Loucy (cell line): ENCODE measurements around the gene UVRAG.

Experiments
- H2AFZ ChIP-seq: fragments of 200-600 bp; sonication (generic); 2 replicates; pipeline ENCODE4 v1.6.0; 2016; ENCODE audit warnings: antibody characterized with exemption, mild to moderate bottlenecking, low read length, moderate library complexity
- H3F3A ChIP-seq: fragments of 200-600 bp; 2 replicates; pipeline ENCODE4 v1.6.0; 2016; ENCODE audit warnings: antibody characterized with exemption, low read depth, mild to moderate bottlenecking
- H3K27me3 ChIP-seq: fragments of 200-600 bp; sonication (generic); 2 replicates; pipeline ENCODE4 v1.6.1; 2014; ENCODE audit warnings: low read length, mild to moderate bottlenecking; ENCODE audit not compliant: insufficient read depth, poor library complexity, severe bottlenecking
- H3K36me3 ChIP-seq: fragments of 200-600 bp; sonication (generic); 2 replicates; pipeline ENCODE4 v1.6.1; 2016; ENCODE audit warnings: low read length; ENCODE audit not compliant: insufficient read depth
- H3K4me1 ChIP-seq: fragments of 200-600 bp; sonication (generic); 2 replicates; pipeline ENCODE4 v1.5.1; 2014; ENCODE audit warnings: low read length, mild to moderate bottlenecking; ENCODE audit not compliant: insufficient read depth, poor library complexity, severe bottlenecking
- H3K4me2 ChIP-seq: fragments of 200-600 bp; sonication (generic); 2 replicates; pipeline ENCODE4 v1.6.0; 2014; ENCODE audit warnings: antibody characterized with exemption, low read length, low read depth, mild to moderate bottlenecking; ENCODE audit not compliant: poor library complexity, severe bottlenecking
- H3K4me3 ChIP-seq: fragments of 200-600 bp; sonication (generic); 2 replicates; pipeline ENCODE4 v1.5.1; 2014; ENCODE audit warnings: low read length, mild to moderate bottlenecking, mixed read lengths; ENCODE audit not compliant: poor library complexity, severe bottlenecking
- H3K79me2 ChIP-seq: fragments of 200-600 bp; sonication (generic); 2 replicates; pipeline ENCODE4 v1.6.1; 2014; ENCODE audit warnings: low read length; ENCODE audit not compliant: insufficient read depth
- H3K9ac ChIP-seq: fragments of 200-600 bp; sonication (generic); 2 replicates; pipeline ENCODE4 v1.6.0; 2014; ENCODE audit warnings: mild to moderate bottlenecking, low read depth, low read length, moderate library complexity; ENCODE audit not compliant: poor library complexity, severe bottlenecking
- H3K9me2 ChIP-seq: fragments of 200-600 bp; sonication (generic); replicated peaks from 2 replicates; pipeline ENCODE4 v1.6.1; 2016; ENCODE audit warnings: low read depth, low read length, mixed read lengths
- H3K9me3 ChIP-seq: fragments of 200-600 bp; sonication (generic); 2 replicates; pipeline ENCODE4 v1.6.1; 2014; ENCODE audit warnings: mild to moderate bottlenecking, antibody characterized with exemption, low read length, low read depth; ENCODE audit not compliant: insufficient read depth
- H4K20me1 ChIP-seq: fragments of 200-600 bp; sonication (generic); 2 replicates; pipeline ENCODE4 v1.6.0; 2014; ENCODE audit warnings: antibody characterized with exemption, low read length, mild to moderate bottlenecking; ENCODE audit not compliant: insufficient read depth, poor library complexity, severe bottlenecking
- EZH2phosphoT487 ChIP-seq: fragments of 200-600 bp; IDR thresholded peaks from 2 replicates; pipeline ENCODE4 v1.6.1; 2018; ENCODE audit warnings: antibody characterized with exemption, mild to moderate bottlenecking, moderate library complexity, borderline replicate concordance
- TF ChIP-seq, protein P1 (sequence below): fragments of 200-600 bp; sonication (generic); conservative IDR thresholded peaks from 2 replicates; pipeline ENCODE4 v1.5.1; 2014; ENCODE audit warnings: mild to moderate bottlenecking, antibody characterized with exemption, low read length

The UVRAG gene

DNA sequence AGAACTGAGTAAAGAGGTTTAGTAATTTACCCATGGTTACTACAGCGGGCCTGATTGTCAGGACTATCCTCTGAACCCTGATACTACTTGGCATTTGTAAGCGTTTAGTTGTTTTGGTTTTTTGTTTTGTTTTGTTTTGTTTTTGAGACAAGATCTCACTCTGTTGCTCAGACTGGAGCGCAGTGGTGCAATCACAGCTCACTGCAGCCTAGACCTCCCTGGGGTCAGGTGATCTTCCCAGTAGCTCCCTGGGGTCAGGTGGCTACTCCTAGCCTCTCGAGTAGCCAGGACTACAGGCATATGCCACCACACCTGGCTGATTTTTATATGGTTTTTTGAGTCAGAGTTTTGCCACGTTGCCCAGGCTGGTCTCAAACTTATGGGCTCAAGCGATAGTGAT, 272.7 kb downstream of the UVRAG start:
- no peaks in the 10 kb centered on the region for H3K9me3 ChIP-seq

DNA sequence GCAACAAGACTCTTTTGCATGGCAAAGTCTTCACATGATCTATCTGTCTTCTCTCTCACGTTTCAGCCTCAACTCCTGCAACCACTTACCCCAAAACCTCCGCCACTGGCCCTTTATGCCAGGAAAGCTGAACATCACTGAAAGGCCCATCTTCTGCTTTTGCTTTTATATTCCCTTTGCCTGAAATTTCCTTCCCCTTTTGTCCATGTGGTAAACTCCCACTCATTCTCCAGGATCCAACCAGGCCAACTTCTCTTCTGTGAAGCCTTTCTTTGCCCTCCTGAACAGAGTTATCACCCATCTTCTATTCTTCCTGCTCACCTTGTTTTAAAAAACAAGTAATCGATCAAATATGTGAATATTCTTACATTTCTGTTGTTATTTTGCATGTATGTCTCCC, 273.5 kb downstream of the UVRAG start:
- Histone ChIP-seq H3K4me2 (no peak overlapping the region), H3K4me1 (no peaks in the 10 kb centered on the region), H4K20me1 (no peaks in the 10 kb centered on the region), H3F3A (no peaks in the 10 kb centered on the region), H3K79me2 (no peaks in the 10 kb centered on the region), H3K4me3 (no peak overlapping the region), H3K9ac (no peak overlapping the region), H2AFZ (no peak overlapping the region), H3K27me3 (no peaks in the 10 kb centered on the region), H3K9me3 (no peaks in the 10 kb centered on the region), H3K9me2 (no peaks in the 10 kb centered on the region), H3K36me3 (no peaks in the 10 kb centered on the region)
- TF ChIP-seq EZH2phosphoT487: no peak
- TF ChIP-seq, protein P1, sequence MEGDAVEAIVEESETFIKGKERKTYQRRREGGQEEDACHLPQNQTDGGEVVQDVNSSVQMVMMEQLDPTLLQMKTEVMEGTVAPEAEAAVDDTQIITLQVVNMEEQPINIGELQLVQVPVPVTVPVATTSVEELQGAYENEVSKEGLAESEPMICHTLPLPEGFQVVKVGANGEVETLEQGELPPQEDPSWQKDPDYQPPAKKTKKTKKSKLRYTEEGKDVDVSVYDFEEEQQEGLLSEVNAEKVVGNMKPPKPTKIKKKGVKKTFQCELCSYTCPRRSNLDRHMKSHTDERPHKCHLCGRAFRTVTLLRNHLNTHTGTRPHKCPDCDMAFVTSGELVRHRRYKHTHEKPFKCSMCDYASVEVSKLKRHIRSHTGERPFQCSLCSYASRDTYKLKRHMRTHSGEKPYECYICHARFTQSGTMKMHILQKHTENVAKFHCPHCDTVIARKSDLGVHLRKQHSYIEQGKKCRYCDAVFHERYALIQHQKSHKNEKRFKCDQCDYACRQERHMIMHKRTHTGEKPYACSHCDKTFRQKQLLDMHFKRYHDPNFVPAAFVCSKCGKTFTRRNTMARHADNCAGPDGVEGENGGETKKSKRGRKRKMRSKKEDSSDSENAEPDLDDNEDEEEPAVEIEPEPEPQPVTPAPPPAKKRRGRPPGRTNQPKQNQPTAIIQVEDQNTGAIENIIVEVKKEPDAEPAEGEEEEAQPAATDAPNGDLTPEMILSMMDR: no peak

More for the DNA sequence above, 272.7 kb downstream of the UVRAG start:
- H3K4me3 ChIP-seq: no peak overlapping the region
- H3F3A ChIP-seq: no peaks in the 10 kb centered on the region
- no peaks in the 10 kb centered on the region for H3K9me2 ChIP-seq
- TF ChIP-seq EZH2phosphoT487: no peak
- TF ChIP-seq, protein P1: no peak
- H2AFZ ChIP-seq: no peak overlapping the region
- H4K20me1 ChIP-seq: no peaks in the 10 kb centered on the region
- H3K4me1 ChIP-seq: no peaks in the 10 kb centered on the region
- H3K4me2 ChIP-seq: no peak overlapping the region
- no peak overlapping the region for H3K9ac ChIP-seq
- no peaks in the 10 kb centered on the region for H3K36me3 ChIP-seq
- no peaks in the 10 kb centered on the region for H3K27me3 ChIP-seq
- H3K79me2 ChIP-seq: no peaks in the 10 kb centered on the region

DNA sequence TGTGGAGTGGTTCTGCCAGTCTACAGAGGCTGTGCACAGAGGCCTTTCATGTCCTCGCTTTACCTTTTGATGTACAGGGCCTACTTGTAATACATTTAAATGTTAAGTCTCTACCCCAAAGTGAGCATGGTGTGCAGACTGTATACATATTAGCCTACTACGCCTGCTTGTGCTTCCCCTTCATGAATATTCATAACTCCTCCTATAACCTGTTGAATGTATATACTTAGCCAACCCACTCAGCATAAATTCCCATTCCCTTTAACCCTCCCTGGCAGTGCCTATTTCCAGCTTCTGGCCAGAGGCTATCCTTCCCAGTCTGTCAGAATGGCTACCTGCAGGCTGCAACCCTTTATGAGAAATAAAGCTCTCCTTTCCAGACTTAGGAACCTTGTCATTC, 275.2 kb downstream of the UVRAG start:
- Histone ChIP-seq H3K36me3 (no peaks in the 10 kb centered on the region), H3F3A (no peaks in the 10 kb centered on the region), H3K4me2 (no peak overlapping the region), H3K9me2 (no peaks in the 10 kb centered on the region), H4K20me1 (no peaks in the 10 kb centered on the region), H3K9ac (no peak overlapping the region), H3K4me1 (no peaks in the 10 kb centered on the region), H2AFZ (no peak overlapping the region), H3K27me3 (no peaks in the 10 kb centered on the region), H3K79me2 (no peaks in the 10 kb centered on the region), H3K4me3 (no peak overlapping the region), H3K9me3 (no peaks in the 10 kb centered on the region)
- TF ChIP-seq EZH2phosphoT487: no peak
- TF ChIP-seq, protein P1: no peak
